ENCODE measurements around the gene TOPBP1. TPM values are rescaled to one million over a fixed set of nuclear protein-coding genes. Genes with fewer than 3 reads are reported as not detected.

TOPBP1 gene
- total and polyA plus RNA-seq, 2 of the 8 experiments (the other 6 are each of a cell fraction or from before 2014, with no cell fraction given) = 19.7 to 35.9 TPM

DNA sequence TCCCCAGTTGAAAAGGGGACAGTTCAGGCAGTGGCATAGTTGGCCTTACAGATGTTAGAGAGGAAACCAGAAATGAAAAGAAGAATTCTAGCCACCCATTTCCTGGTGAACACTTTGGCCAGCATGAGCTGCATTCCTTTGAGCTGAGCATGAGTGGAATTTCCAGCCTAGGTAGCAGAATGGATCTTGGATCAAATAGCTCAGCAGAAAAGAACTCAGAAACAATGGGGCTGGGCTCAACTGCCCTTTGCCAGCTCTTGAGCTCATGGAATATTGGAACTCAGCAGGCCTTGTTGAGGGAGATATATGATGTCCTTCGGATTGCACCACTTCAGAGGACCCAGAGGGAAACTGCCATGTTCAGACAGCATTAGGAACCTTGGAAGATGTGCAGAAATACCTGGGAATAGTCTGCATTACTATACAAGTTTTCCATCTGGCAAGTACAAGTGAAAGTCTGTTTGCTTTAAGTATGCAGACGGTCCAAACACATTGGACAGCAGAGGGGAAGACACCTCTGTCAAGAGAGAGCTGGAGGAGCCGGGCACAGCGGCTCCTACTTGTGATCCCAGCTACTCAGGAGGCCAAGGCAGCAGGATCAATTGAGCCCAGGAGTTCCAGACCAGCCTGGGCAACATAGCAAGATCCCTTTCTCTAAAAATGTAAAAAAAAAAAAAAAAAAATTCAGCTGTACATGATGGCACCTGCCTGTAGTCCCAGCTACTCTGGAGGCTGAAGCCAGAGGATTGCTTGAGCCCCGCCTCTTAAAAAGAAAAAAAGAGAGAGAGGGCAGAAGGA is 91.4 kb downstream of the TOPBP1 start (continued):
- no peak for TF ChIP-seq E2F6 (IDR thresholded peaks at IDR 0.05)
- TF ChIP-seq YY1 (IDR thresholded peaks at IDR 0.05; ENCODE audit: low read depth, low read length) = no peak
- TF ChIP-seq ZNF274 (IDR thresholded peaks at IDR 0.05; ENCODE audit: borderline replicate concordance, extremely low read depth, low read length) = no peak

Data from H1 (cell line).